Fibroblast of villous mesenchyme (primary cell): ENCODE measurements around the gene NUMB. TPM values are rescaled to one million over a fixed set of nuclear protein-coding genes. Genes with fewer than 3 reads are reported as not detected.
A peak's percentile ranks its signal among the peaks of the same experiment; 100 is the strongest.

Experiments used
- DNase-seq: peaks from one replicate; pipeline ENCODE4 v3.0.0-alpha.2; 2010; ENCODE audit warnings: low read depth
- H3K4me3 ChIP-seq: 2 replicates; pipeline ENCODE4 v1.5.1; 2011; ENCODE audit warnings: low read depth, mild to moderate bottlenecking, low read length
- CTCF ChIP-seq: IDR thresholded peaks from 2 replicates; pipeline ENCODE4 v1.5.1; 2012; ENCODE audit warnings: low read depth, mild to moderate bottlenecking, low read length; ENCODE audit not compliant: insufficient read depth
- total RNA-seq: library from RNA; depleted of rRNA; stranded (reverse); fragments of >200 nt; gene quantifications from 2 replicates; pipeline ENCODE4 v1.2.3, GENCODE V29; 2012

Gene NUMB
- total RNA-seq, 1 donor, result 35.4 TPM

GRCh38 chr14:73239393-73240241 lies 218.7 kb downstream of the NUMB start:
- no peak for TF ChIP-seq CTCF
- peak; percentile 63 for DNase-seq
- H3K4me3 ChIP-seq, result peak overlapping the region; percentile 30

- H3K4me3 ChIP-seq, result no peak overlapping the region
- no peak for DNase-seq
- TF ChIP-seq CTCF, result no peak
Observed at GRCh38 chr14:73238941-73239340, 219.4 kb downstream of the NUMB start.

GRCh38 chr14:73238424-73238852 lies 219.9 kb downstream of the NUMB start:
- peak overlapping the region; percentile 54 for H3K4me3 ChIP-seq
- no peak for TF ChIP-seq CTCF
- DNase-seq, result peak; percentile 67

- peak overlapping the region; percentile 54 for H3K4me3 ChIP-seq
- DNase-seq, result no peak
Observed at GRCh38 chr14:73237786-73238423, 220.4 kb downstream of the NUMB start.

GRCh38 chr14:73237219-73237785 lies 221.0 kb downstream of the NUMB start, which contains the start of gene PAPLN:
Gene PAPLN, plus strand, starts transcription at chr14:73237506. Its CDS starts 2,273 bp downstream, at chr14:73239779.
- DNase-seq, result no peak
- no peak for TF ChIP-seq CTCF
- H3K4me3 ChIP-seq, result peak within 1 kb of the TSS; percentile 54

More at GRCh38 chr14:73237786-73238423, 220.4 kb downstream of the NUMB start:
- TF ChIP-seq CTCF, result no peak

- no peak overlapping the region for H3K4me3 ChIP-seq
- TF ChIP-seq CTCF, result no peak
- no peak for DNase-seq
Observed at GRCh38 chr14:73236752-73237218, 221.6 kb downstream of the NUMB start.
